HEK293 (cell line): ENCODE measurements around the gene C2orf78.
"Not testable (repeated sequence)": the region's sequence is repeated elsewhere in the genome, so short reads cannot be mapped to it uniquely, and the experiment has no call there.

Experiments
- CTCF ChIA-PET: fragments of 350-600 bp; formaldehyde crosslinking; extraction: SDS; loops from one replicate; lab custom pipeline; 2021; ENCODE audit warnings: antibody characterized with exemption; lab: Yijun Ruan, JAX
- POLR2A ChIA-PET: fragments of 300-600 bp; formaldehyde crosslinking; extraction: SDS; loops from one replicate; lab custom pipeline; 2020; ENCODE audit warnings: antibody characterized with exemption, inconsistent platforms; lab: Yijun Ruan, JAX
- H3K27ac ChIP-seq: fragments of 200-500 bp; sonication (Bioruptor generic); 2 replicates; pipeline ENCODE4 v1.5.1; 2014; ENCODE audit warnings: low read depth, low read length, control low read depth, inconsistent platforms; ENCODE audit errors: extremely low read depth
- H3K36me3 ChIP-seq, 2 experiments: fragments of 200-500 bp in 1 of 2; sonication (Bioruptor generic) in 1 of 2; 1 replicate in 1 of 2; 2 replicates in 1 of 2; pipeline ENCODE4 v1.5.1; 2014 to 2017; ENCODE audit warnings: inconsistent platforms in 2 of 2, low read length in 2 of 2; ENCODE audit not compliant: control insufficient read depth in 2 of 2, insufficient read depth in 1 of 2
- H3K4me1 ChIP-seq: fragments of 200-500 bp; sonication (Bioruptor generic); 2 replicates; pipeline ENCODE4 v1.5.1; 2014; ENCODE audit warnings: mild to moderate bottlenecking, low read length, inconsistent platforms; ENCODE audit not compliant: control insufficient read depth, insufficient read depth
- H3K4me3 ChIP-seq: 2 replicates; pipeline ENCODE4 v1.5.1; 2011; ENCODE audit warnings: low read depth, mild to moderate bottlenecking, control low read depth, low read length, moderate library complexity
- H3K9me3 ChIP-seq: fragments of 200-500 bp; sonication (Bioruptor generic); 2 replicates; pipeline ENCODE4 v1.5.1; 2014; ENCODE audit warnings: low read depth, low read length, inconsistent platforms; ENCODE audit not compliant: control insufficient read depth, insufficient read depth
- BCL6B ChIP-seq: fragments of 450-650 bp; formaldehyde crosslinking; IDR thresholded peaks from 2 replicates; pipeline ENCODE4 v1.5.1; 2017; ENCODE audit warnings: missing biosample characterization, missing genetic modification characterization
- KLF1 ChIP-seq: fragments of 450-650 bp; formaldehyde crosslinking; IDR thresholded peaks from 2 replicates; pipeline ENCODE4 v1.5.1; 2016; ENCODE audit warnings: missing biosample characterization, missing genetic modification characterization
- KLF16 ChIP-seq: fragments of 450-650 bp; formaldehyde crosslinking; IDR thresholded peaks from 2 replicates; pipeline ENCODE4 v1.5.1; 2017; ENCODE audit warnings: missing biosample characterization, missing genetic modification characterization
- MYNN ChIP-seq: fragments of 450-650 bp; formaldehyde crosslinking; IDR thresholded peaks from 2 replicates; pipeline ENCODE4 v1.5.1; 2016; ENCODE audit warnings: missing biosample characterization, missing genetic modification characterization, borderline replicate concordance
- SCRT2 ChIP-seq: fragments of 450-650 bp; formaldehyde crosslinking; IDR thresholded peaks from 2 replicates; pipeline ENCODE4 v1.5.1; 2016; ENCODE audit warnings: missing biosample characterization, missing genetic modification characterization
- SETDB1 ChIP-seq: IDR thresholded peaks from one replicate; pipeline ENCODE4 v1.6.1; 2017; ENCODE audit warnings: mild to moderate bottlenecking, low read length, moderate library complexity, mixed read lengths; ENCODE audit not compliant: insufficient read length
- SP2 ChIP-seq: fragments of 450-650 bp; formaldehyde crosslinking; IDR thresholded peaks from 2 replicates; pipeline ENCODE4 v1.5.1; 2016; ENCODE audit warnings: missing biosample characterization, missing genetic modification characterization
- TCF7L2 ChIP-seq: IDR thresholded peaks from 2 replicates; pipeline ENCODE4 v1.6.1; 2011; ENCODE audit warnings: low read depth, mild to moderate bottlenecking, inconsistent platforms, low read length, moderate library complexity, borderline replicate concordance
- TRIM28 ChIP-seq: IDR thresholded peaks from 2 replicates; pipeline ENCODE4 v1.6.1; 2011; ENCODE audit warnings: low read length, control low read depth, borderline replicate concordance
- YY2 ChIP-seq: fragments of 450-650 bp; formaldehyde crosslinking; IDR thresholded peaks from 2 replicates; pipeline ENCODE4 v1.5.1; 2016; ENCODE audit warnings: missing biosample characterization, missing genetic modification characterization
- ZFP41 ChIP-seq: fragments of 450-650 bp; formaldehyde crosslinking; IDR thresholded peaks from 2 replicates; pipeline ENCODE4 v1.5.1; 2016; ENCODE audit warnings: missing biosample characterization, missing genetic modification characterization, borderline replicate concordance
- ZNF10 ChIP-seq: fragments of 450-650 bp; formaldehyde crosslinking; IDR thresholded peaks from 2 replicates; pipeline ENCODE4 v1.5.1; 2017; ENCODE audit warnings: missing biosample characterization, missing genetic modification characterization
- ZNF157 ChIP-seq: fragments of 450-650 bp; formaldehyde crosslinking; IDR thresholded peaks from 2 replicates; pipeline ENCODE4 v1.5.1; 2016; ENCODE audit warnings: missing biosample characterization, missing genetic modification characterization
- ZNF2 ChIP-seq: fragments of 450-650 bp; formaldehyde crosslinking; IDR thresholded peaks from 2 replicates; pipeline ENCODE4 v1.5.1; 2016; ENCODE audit warnings: missing biosample characterization, missing genetic modification characterization
- ZNF221 ChIP-seq: fragments of 450-650 bp; formaldehyde crosslinking; IDR thresholded peaks from 2 replicates; pipeline ENCODE4 v1.5.1; 2017; ENCODE audit warnings: missing biosample characterization, missing genetic modification characterization, borderline replicate concordance
- ZNF266 ChIP-seq: fragments of 450-650 bp; formaldehyde crosslinking; IDR thresholded peaks from 2 replicates; pipeline ENCODE4 v1.5.1; 2016; ENCODE audit warnings: missing biosample characterization, missing genetic modification characterization, low read depth
- ZNF280C ChIP-seq: fragments of 450-650 bp; formaldehyde crosslinking; IDR thresholded peaks from 2 replicates; pipeline ENCODE4 v1.5.1; 2016; ENCODE audit warnings: missing biosample characterization, missing genetic modification characterization
- ZNF391 ChIP-seq: fragments of 450-650 bp; formaldehyde crosslinking; IDR thresholded peaks from 2 replicates; pipeline ENCODE4 v1.5.1; 2016; ENCODE audit warnings: low read depth, missing biosample characterization, missing genetic modification characterization, borderline replicate concordance
- ZNF529 ChIP-seq: fragments of 450-650 bp; formaldehyde crosslinking; IDR thresholded peaks from 2 replicates; pipeline ENCODE4 v1.5.1; 2017; ENCODE audit warnings: missing genetic modification characterization, missing biosample characterization; ENCODE audit not compliant: insufficient replicate concordance
- ZNF623 ChIP-seq: fragments of 450-650 bp; formaldehyde crosslinking; IDR thresholded peaks from 2 replicates; pipeline ENCODE4 v1.5.1; 2016; ENCODE audit warnings: missing biosample characterization, missing genetic modification characterization
- ZNF639 ChIP-seq: fragments of 450-650 bp; formaldehyde crosslinking; IDR thresholded peaks from 2 replicates; pipeline ENCODE4 v1.5.1; 2016; ENCODE audit warnings: missing biosample characterization, missing genetic modification characterization
- ZNF658 ChIP-seq: fragments of 450-650 bp; formaldehyde crosslinking; IDR thresholded peaks from 2 replicates; pipeline ENCODE4; 2016; ENCODE audit warnings: missing biosample characterization, missing genetic modification characterization
- TF ChIP-seq, protein P1 (sequence below): fragments of 450-650 bp; formaldehyde crosslinking; IDR thresholded peaks from 2 replicates; pipeline ENCODE4 v1.5.1; 2016; ENCODE audit warnings: missing biosample characterization, missing genetic modification characterization

The C2orf78 gene

GRCh38 chr2:73749314-73749713 lies 34.7 kb upstream of the C2orf78 start:
- TF ChIP-seq ZFP41 (tag by site-specific recombination) (no peak), SETDB1 (no peak), SCRT2 (tag by site-specific recombination) (peak; percentile 43; the same call in 1 of the 2 replicates)
- peaks cover 15 to 57% of the 10 kb centered on the region in 2 experiments for H3K36me3 ChIP-seq
- no peaks in the 10 kb centered on the region for H3K9me3 ChIP-seq
- ChIA-PET CTCF (interaction anchor here (0.7 kb wide), 1 partner anchor 651 kb away, joined by 4 read pairs; no protein-coding TSS in a partner anchor), POLR2A (no interaction called here)
- no peak overlapping the region for H3K4me3 ChIP-seq
- no peak overlapping the region for H3K27ac ChIP-seq
- no peaks in the 10 kb centered on the region for H3K4me1 ChIP-seq

GRCh38 chr2:73754332-73754731 lies 29.7 kb upstream of the C2orf78 start:
- POLR2A ChIA-PET, H3K4me3 ChIP-seq, H3K4me1 ChIP-seq, H3K27ac ChIP-seq, H3K9me3 ChIP-seq: not testable (repeated sequence)
- peaks cover 17 to 76% of the 10 kb centered on the region in 2 experiments; a peak in 2 of 3 replicates for H3K36me3 ChIP-seq
- CTCF ChIA-PET: interaction anchor here (0.9 to 1.1 kb wide), 2 partner anchors 9 to 10 kb away, joined by 4 read pairs; no protein-coding TSS in a partner anchor

GRCh38 chr2:73759285-73759764 lies 24.7 kb upstream of the C2orf78 start:
- H3K27ac ChIP-seq: no peak overlapping the region
- H3K9me3 ChIP-seq: no peaks in the 10 kb centered on the region
- no peak overlapping the region for H3K4me3 ChIP-seq
- no peaks in the 10 kb centered on the region for H3K4me1 ChIP-seq
- CTCF ChIA-PET: no interaction called here
- H3K36me3 ChIP-seq: peaks cover 34 to 84% of the 10 kb centered on the region in 2 experiments
- POLR2A ChIA-PET: no interaction called here
- TF ChIP-seq KLF1 (tag by site-specific recombination) (no peak), YY2 (tag by site-specific recombination) (no peak), ZNF2 (tag by site-specific recombination) (no peak), ZNF623 (no peak), KLF16 (tag by site-specific recombination) (no peak), ZNF10 (no peak), ZNF221 (tag by site-specific recombination) (no peak), ZNF391 (no peak), SP2 (tag by site-specific recombination) (no peak), ZNF280C (tag by site-specific recombination) (no peak), TRIM28 (no peak), BCL6B (tag by site-specific recombination) (no peak), MYNN (tag by site-specific recombination) (no peak), ZNF529 (no peak), ZNF658 (tag by site-specific recombination) (no peak), ZNF157 (tag by site-specific recombination) (no peak), ZNF266 (tag by site-specific recombination) (no peak), ZNF639 (tag by site-specific recombination) (no peak), TCF7L2 (no peak)
- TF ChIP-seq, protein P1, sequence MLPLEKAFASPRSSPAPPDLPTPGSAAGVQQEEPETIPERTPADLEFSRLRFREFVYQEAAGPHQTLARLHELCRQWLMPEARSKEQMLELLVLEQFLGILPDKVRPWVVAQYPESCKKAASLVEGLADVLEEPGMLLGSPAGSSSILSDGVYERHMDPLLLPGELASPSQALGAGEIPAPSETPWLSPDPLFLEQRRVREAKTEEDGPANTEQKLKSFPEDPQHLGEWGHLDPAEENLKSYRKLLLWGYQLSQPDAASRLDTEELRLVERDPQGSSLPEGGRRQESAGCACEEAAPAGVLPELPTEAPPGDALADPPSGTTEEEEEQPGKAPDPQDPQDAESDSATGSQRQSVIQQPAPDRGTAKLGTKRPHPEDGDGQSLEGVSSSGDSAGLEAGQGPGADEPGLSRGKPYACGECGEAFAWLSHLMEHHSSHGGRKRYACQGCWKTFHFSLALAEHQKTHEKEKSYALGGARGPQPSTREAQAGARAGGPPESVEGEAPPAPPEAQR (tag by site-specific recombination): no peak
- TF ChIP-seq, all 188 proteins: peak for 0
